ENCODE results near the gene RC3H2. TPM values are rescaled to one million over a fixed set of nuclear protein-coding genes. Genes with fewer than 3 reads are reported as not detected.

RC3H2 gene, protein sequence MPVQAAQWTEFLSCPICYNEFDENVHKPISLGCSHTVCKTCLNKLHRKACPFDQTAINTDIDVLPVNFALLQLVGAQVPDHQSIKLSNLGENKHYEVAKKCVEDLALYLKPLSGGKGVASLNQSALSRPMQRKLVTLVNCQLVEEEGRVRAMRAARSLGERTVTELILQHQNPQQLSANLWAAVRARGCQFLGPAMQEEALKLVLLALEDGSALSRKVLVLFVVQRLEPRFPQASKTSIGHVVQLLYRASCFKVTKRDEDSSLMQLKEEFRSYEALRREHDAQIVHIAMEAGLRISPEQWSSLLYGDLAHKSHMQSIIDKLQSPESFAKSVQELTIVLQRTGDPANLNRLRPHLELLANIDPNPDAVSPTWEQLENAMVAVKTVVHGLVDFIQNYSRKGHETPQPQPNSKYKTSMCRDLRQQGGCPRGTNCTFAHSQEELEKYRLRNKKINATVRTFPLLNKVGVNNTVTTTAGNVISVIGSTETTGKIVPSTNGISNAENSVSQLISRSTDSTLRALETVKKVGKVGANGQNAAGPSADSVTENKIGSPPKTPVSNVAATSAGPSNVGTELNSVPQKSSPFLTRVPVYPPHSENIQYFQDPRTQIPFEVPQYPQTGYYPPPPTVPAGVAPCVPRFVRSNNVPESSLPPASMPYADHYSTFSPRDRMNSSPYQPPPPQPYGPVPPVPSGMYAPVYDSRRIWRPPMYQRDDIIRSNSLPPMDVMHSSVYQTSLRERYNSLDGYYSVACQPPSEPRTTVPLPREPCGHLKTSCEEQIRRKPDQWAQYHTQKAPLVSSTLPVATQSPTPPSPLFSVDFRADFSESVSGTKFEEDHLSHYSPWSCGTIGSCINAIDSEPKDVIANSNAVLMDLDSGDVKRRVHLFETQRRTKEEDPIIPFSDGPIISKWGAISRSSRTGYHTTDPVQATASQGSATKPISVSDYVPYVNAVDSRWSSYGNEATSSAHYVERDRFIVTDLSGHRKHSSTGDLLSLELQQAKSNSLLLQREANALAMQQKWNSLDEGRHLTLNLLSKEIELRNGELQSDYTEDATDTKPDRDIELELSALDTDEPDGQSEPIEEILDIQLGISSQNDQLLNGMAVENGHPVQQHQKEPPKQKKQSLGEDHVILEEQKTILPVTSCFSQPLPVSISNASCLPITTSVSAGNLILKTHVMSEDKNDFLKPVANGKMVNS
- total RNA-seq (2021) (36.0 to 38.3 TPM (median 37.5 TPM) in 3 replicates), Bru-seq, nascent RNA (percentile 89 among the genes with signal in this experiment)
- long read RNA-seq, experiment 1, transcript RC3H2-205 (18 exons, 3,623 nt): minor isoform, 11 of 95 reads
- long read RNA-seq, experiment 1, transcript RC3H2-202 (21 exons, 3,991 nt): major isoform, 12 of 95 reads
- long read RNA-seq, experiment 1, partial matches to known transcripts: 23 of 95 reads
- long read RNA-seq, experiment 1, other reads (novel, unspliced or antisense): 47 of 95 reads
- long read RNA-seq, experiment 2, partial matches to known transcripts: 3 of 29 reads
- long read RNA-seq, experiment 2, other reads (novel, unspliced or antisense): 24 of 29 reads
- long read RNA-seq, experiment 3, partial matches to known transcripts: 1 of 1 reads
- long read RNA-seq, experiment 3, other reads (novel, unspliced or antisense): 0 of 1 reads

DNA sequence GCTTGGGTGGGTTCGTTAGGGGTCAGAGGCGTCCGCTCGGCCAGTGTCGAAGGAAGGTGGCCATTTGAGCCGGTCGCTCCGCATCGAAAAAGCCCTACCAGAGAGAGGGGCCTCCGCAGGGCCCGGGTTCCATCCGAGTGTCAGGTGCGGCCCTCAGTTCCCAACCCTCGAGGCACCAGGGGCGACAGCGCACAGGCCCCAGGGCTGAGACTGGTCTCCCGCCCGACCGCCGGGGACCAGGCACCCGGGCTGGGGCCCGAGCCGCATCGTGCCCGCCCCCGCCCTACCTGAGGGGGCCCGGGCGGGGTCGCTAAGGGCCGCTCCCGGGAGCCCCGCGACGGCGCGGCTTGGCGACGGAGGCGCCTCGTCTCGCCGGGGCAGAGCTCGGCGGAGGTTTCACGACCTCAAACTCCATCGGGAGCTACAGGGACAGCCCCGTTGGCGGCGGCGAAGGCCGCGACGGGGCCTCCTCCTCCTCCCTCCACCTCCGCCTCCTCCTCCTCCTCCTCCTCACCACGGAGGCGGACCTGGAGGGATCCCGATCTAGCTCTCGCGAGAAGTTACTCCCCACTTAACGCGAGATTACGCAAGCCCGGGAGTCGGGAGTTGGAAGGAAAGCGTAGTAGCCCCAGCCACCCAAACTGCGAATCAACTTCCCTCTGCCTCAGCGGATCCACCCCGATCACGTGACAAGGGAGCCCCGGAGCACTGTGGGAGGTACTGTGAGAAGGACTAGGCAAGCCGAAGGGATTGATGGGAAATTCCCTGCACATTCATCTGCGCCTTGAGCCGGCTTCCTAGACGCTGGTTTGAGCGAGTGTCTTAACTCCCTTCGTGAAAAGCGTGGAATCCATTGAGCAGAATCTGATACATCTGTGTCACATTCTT lies at the start of gene RC3H2:
Gene RC3H2 (minus strand): TSS at position 537 of the 888 bp plus-strand sequence. CDS start 7,850 bp downstream, outside the sequence.
- Mint-ChIP-seq H3K4me3 (peak within 1 kb of the TSS; percentile 85), H3K27me3 (ENCODE audit: low read depth) (no peaks in the 10 kb centered on the region), H3K27ac (peak within 1 kb of the TSS; percentile 100), H3K36me3 (peaks cover 3% of the 10 kb centered on the region), H3K4me1 (peaks cover 14% of the 10 kb centered on the region), H3K9me3 (no peaks in the 10 kb centered on the region)
- DNase-seq (ENCODE audit: low spot score) (peak; percentile 96), ATAC-seq (peak; percentile 96)
- POLR2A ChIA-PET: interaction anchor here (0.6 to 1.7 kb wide), 7 partner anchors 8 to 77 kb away, joined by 3 to 14 read pairs (median 5); partner anchors contain the start of genes PDCL, RABGAP1, ZBTB26 and ZBTB6
- CTCF ChIA-PET: interaction anchor here (1.0 kb wide), 1 partner anchor 9 kb away, joined by 3 read pairs; no protein-coding TSS in a partner anchor
- no peak for TF ChIP-seq ZNF425 (CRISPR knock-in tag; conservative IDR thresholded peaks at IDR 0.05)
- TF ChIP-seq TCF7 (CRISPR knock-in tag; IDR thresholded peaks at IDR 0.05; ENCODE audit: low read depth): no peak
- TF ChIP-seq, protein P1, sequence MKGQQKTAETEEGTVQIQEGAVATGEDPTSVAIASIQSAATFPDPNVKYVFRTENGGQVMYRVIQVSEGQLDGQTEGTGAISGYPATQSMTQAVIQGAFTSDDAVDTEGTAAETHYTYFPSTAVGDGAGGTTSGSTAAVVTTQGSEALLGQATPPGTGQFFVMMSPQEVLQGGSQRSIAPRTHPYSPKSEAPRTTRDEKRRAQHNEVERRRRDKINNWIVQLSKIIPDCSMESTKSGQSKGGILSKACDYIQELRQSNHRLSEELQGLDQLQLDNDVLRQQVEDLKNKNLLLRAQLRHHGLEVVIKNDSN (CRISPR knock-in tag; IDR thresholded peaks at IDR 0.05): peak; percentile 96
- no peak for TF ChIP-seq ATF6 (CRISPR knock-in tag; IDR thresholded peaks at IDR 0.05)
- 0 out of 2 replicates have a peak, but pooled peaks have one; percentile 64 for TF ChIP-seq HMGXB4 (CRISPR knock-in tag; IDR thresholded peaks at IDR 0.05)
- no peak for TF ChIP-seq SMAD4 (CRISPR knock-in tag; IDR thresholded peaks at IDR 0.05)
- peak; percentile 95 for TF ChIP-seq OVOL2 (CRISPR knock-in tag; IDR thresholded peaks at IDR 0.05; ENCODE audit: borderline replicate concordance)
- TF ChIP-seq, protein P2, sequence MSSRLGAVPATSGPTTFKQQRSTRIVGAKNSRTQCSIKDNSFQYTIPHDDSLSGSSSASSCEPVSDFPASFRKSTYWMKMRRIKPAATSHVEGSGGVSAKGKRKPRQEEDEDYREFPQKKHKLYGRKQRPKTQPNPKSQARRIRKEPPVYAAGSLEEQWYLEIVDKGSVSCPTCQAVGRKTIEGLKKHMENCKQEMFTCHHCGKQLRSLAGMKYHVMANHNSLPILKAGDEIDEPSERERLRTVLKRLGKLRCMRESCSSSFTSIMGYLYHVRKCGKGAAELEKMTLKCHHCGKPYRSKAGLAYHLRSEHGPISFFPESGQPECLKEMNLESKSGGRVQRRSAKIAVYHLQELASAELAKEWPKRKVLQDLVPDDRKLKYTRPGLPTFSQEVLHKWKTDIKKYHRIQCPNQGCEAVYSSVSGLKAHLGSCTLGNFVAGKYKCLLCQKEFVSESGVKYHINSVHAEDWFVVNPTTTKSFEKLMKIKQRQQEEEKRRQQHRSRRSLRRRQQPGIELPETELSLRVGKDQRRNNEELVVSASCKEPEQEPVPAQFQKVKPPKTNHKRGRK (CRISPR knock-in tag; IDR thresholded peaks at IDR 0.05; ENCODE audit: borderline replicate concordance): no peak
- TF ChIP-seq ERG (CRISPR knock-in tag; IDR thresholded peaks at IDR 0.05): no peak
- peak; percentile 69; the same call in 1 of the 2 replicates for TF ChIP-seq ZMAT4 (CRISPR knock-in tag; IDR thresholded peaks at IDR 0.05)
- no peak for TF ChIP-seq ZNF219 (CRISPR knock-in tag; IDR thresholded peaks at IDR 0.05; ENCODE audit: borderline replicate concordance)
- TF ChIP-seq ZNF317 (CRISPR knock-in tag; IDR thresholded peaks at IDR 0.05; ENCODE audit: borderline replicate concordance, low read depth): no peak
- no peak for TF ChIP-seq ZSCAN18 (CRISPR knock-in tag; IDR thresholded peaks at IDR 0.05)
- TF ChIP-seq ZBTB43 (CRISPR knock-in tag; IDR thresholded peaks at IDR 0.05): no peak
- TF ChIP-seq NFE2L1 (CRISPR knock-in tag; IDR thresholded peaks at IDR 0.05): no peak

All from WTC11 (cell line).